Epidermal melanocyte (primary cell): ENCODE data around the gene LONP2.
"Not testable (repeated sequence)": the region's sequence is repeated elsewhere in the genome, so short reads cannot be mapped to it uniquely, and the experiment has no call there.

ENCODE experiments used
- DNase-seq: peaks from one replicate; pipeline ENCODE4 v3.0.0; 2011; ENCODE audit warnings: low spot score; ENCODE audit not compliant: insufficient read length

The LONP2 gene

DNA sequence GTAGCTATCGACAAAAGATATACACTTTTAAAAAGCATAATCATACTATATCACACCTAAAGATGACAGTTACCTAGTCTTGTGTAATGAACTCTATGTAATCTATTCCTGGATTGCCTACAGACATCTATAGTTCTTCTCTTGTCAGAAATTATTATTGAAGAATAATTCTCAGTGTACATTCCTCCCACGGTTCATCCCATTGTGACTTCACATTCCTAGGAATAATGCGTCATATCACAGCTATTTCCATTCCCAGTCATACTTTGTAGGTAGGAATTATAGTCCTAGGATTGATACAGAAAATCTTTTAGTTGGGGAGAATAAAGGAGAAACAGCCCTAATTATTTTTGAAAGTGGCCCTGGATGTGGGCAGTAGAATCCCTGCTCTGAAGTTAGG is 47.2 kb downstream of the LONP2 start:
- DNase-seq, result no peak

DNA sequence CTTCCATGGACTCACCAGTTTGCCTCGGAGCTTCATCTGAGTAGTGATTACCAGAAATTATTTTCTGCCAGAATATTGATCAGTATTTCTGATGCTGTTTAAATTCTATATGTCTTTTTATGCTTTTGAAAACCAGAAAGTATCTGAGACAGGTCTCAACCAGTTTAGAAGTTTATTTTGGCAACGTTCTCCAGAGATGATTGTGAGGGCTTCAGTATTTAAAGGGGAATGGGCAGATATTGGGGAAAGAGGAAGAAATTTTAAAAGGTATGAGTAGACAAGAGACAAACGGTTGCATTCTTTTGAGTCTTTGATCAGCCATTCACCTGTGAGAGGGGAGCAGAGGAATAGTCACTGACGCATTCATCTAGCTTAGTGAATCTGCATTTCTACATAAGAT is 47.7 kb downstream of the LONP2 start:
- DNase-seq, result no peak

DNA sequence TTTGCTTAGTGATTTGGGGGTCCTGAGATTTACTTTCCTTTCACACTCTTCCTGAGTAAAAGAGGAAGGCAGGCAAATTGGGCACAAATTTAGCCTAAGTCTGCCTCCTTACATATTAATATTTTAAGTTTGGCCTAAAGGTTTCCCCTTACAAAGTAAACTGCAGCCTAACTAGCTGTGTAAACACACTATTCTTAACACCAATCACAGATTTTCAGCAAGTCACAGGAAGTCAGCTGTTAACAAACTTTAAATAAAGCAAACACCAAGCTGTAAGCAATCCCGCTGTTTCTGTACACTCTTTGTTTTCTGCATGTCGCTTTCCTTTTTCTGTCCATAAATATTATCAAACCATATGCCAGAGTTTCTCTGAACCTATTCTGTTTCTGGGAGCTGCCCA is 48.4 kb downstream of the LONP2 start:
- DNase-seq, result no peak

DNA sequence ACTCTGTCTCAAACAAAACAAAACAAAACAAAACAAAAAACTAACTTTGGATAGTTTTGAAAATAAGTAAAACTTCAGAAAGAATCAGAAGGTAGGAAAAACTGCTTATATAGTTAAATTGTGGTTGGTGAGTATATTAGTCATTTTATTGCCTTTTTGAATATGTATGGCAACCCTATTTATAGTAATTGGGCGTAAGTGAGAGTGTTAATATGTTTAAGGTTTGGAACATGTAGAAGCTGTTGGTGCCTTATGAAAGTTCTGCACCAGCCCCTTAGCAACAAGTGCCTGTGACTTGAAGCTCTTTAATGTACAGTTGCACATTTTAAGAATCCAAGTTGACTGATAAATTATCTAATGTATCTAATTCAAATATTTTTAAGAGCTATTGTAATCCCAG is 50.6 kb downstream of the LONP2 start:
- no peak for DNase-seq

DNA sequence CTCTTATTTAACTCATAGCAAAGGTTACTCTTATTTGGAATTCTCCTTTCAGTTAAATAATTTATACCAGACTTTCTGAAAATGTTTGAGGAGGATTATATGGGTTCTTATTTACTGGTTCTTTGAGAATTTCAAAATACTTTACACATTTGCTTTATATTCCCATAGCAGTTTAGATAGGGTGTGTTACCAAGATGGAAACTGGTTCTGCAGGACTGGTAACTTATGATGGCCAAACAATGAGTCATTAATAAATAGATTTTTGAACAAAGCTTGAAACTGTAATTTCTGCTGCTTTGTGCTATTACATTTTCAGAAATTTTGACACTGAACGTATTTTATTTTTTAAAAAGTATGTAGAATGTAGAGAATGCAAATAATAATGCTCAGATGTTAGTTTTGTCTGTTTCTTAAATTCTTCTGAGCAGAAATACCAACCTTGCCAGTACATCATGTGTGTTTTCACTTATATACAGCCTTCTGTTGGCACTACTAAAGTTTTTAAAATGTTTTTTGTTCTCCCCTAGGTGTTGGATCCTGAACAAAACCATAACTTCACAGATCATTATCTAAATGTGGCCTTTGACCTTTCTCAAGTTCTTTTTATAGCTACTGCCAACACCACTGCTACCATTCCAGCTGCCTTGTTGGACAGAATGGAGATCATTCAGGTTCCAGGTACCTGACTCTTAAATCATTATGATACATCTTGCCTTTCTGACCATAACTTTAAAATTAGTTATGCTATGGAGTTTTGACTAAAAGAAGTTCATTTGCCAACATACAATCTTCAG is 51.6 kb downstream of the LONP2 start:
- no peak for DNase-seq

DNA sequence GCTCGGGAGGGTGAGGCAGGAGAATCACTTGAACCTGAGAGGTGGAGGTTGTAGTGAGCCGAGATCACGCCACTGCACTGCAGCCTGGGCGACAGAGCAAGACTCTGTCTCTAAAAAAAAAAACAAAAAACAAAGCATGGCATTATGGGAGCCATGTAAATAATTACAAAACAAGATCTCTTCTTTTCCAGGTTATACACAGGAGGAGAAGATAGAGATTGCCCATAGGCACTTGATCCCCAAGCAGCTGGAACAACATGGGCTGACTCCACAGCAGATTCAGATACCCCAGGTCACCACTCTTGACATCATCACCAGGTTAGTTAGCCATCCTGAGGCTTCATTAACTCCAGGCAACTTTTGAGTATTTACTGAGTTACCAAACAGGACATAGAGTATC is 55.4 kb downstream of the LONP2 start:
- DNase-seq, result no peak

DNA sequence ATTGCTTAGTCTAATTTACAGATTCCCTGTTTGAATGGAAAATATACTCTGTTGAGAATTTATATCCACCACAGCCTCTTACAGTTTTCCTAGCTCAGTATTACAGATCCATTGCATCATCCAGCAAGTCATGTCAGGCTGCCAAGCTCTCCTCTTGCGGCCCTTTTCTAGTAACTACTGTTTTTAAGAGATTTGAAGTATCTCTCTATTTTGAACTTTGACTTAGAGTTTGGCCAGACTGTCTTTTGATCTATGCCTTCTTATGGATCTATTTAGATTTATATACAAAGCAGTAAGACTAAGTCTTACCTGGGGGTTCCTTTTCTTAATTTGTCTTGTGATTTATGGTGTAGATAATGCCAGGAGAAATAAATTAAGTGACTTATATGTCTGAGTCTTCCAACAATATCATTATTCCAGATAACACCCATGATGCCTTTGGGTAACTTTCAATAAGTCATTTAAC is 56.3 kb downstream of the LONP2 start:
- no peak for DNase-seq

DNA sequence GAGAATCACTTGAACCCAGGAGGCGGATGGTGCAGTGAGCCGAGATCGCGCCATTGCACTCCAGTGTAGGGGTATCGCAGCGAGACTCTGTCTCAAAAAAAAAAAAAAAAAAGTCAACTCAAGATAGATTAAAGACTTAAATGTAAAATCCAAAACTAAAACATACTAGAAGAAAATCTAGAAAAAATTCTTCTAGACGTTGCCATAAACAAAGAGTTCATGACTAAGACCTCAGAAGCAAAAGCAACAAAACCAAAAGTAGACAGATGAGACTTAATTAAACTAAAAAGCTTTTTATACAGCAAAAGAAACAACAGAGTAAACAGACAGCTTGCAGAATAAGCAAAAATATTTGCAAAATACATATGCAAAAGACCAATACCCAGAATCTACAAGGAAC is 64.4 kb downstream of the LONP2 start:
- no peak for DNase-seq

DNA sequence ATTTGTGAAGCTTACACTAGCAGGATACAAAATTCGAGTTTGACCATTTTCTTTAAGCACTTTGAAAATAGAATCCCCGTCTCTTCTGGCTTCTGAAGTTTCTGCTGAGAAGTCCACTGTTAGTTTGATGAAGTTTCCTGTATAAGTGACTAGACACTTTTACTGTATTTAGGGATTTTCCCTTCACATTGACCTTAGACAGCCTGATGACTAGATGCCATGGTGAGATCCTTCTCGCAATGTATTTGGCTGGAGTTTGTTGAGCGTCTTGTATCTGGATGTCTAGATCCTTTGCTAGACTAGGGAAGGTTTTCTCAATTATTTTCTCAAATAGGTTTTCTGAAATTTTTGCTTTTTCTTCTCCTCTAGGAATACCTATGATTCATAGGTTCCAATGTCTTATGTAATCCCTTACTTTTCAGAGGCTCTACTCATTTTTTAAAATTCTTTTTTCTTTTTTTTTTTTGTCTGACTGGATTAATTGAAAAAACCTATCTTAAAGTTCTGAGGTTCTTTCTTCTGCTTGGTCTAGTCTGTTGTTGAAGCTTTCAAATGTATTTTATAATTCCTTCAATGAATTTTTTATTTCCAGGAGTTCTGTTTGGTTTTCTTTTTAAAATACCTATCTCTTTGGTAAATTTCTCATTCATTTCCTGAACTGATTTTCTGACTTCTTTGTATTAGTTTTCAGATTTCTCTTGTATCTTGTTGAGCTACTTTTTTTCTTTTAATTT is 67.0 kb downstream of the LONP2 start:
- no peak for DNase-seq

DNA sequence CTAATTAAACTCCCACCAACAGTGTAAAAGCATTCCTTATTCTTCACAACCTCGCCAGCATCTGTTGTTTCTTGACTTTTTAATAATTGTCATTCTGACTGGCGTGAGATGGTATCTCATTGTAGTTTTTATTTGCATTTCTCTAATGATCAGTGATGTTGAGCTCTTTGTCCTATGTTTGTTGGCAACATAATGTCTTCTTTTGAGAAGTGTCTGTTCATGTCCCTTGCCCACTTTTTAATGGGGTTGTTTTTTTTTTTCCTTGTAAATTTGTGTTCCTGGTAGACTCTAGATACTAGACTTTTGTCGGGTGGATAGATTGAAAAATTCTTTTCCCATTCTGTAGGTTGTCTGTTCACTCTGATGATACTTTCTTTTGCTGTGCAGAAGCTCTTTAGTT is 69.8 kb downstream of the LONP2 start:
- not testable (repeated sequence) for DNase-seq

DNA sequence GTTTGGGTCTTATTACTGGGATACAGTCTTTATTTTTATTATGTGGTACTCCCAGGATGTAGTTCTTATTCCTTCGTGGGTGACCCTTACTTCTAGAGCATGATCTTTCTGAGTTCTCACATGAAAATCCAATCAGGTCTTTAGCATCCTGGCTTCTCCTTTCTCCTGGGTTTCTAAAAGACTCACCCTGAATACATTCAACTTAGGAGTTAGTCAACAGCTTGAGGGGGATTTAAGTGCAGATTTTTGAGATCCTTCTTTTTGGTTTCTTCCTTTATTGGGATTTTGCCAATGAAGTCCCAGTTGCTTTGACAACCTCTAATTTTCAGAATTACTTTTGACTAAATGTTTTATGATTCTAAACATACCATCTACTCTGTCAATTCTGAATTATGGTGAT is 72.9 kb downstream of the LONP2 start:
- DNase-seq, result no peak

DNA sequence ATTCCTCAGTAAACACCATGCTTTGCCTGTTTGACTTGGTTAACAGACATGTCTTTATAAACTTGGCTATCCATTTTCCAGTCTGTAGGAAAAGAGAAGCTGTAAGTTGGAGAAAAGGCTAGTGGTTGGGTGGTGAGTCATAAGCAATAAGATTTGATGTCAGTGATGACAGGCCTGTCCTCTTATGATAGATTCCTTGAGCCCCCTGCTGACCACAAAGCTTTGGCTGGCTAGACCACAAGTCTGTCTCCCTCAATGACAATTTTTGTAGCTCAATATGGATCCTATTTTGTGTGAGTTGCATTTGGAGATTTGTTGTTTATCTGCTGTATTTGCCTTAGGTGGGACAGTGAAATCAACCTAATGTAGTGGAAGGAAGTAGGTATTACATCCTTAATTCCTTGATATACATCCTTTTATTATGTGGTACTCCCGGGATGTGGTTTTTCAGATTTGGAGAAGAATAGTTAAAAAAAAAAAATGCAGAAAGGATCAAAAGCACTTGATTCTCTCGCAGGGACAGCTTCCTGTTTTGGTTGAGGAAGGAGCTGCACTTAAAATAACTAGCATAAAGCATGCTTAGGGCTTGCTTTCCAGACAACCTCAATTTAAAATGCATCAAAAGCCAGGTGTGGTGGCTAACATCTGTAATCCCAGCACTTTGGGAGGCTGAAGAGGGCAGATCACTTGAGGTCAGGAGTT is 73.7 kb downstream of the LONP2 start:
- DNase-seq, result no peak

DNA sequence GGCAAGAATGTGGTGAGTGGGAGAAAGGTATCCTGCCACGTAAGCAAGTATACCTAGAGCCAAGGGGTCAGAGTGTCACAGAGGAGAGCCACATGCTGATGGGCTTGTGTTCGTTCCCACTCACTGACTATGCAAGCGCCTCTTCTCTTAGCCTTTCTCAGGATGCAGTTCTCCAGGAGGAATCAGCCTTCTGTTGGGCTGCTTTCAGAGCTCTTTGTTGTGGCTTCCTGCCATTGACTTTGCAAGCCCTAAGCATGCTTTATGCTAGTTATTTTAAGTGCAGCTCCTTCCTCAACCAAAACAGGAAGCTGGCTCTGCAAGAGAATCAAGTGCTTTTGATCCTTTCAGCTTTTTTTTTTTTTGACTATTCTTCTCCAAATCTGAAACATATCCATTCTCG is 74.5 kb downstream of the LONP2 start:
- no peak for DNase-seq

DNA sequence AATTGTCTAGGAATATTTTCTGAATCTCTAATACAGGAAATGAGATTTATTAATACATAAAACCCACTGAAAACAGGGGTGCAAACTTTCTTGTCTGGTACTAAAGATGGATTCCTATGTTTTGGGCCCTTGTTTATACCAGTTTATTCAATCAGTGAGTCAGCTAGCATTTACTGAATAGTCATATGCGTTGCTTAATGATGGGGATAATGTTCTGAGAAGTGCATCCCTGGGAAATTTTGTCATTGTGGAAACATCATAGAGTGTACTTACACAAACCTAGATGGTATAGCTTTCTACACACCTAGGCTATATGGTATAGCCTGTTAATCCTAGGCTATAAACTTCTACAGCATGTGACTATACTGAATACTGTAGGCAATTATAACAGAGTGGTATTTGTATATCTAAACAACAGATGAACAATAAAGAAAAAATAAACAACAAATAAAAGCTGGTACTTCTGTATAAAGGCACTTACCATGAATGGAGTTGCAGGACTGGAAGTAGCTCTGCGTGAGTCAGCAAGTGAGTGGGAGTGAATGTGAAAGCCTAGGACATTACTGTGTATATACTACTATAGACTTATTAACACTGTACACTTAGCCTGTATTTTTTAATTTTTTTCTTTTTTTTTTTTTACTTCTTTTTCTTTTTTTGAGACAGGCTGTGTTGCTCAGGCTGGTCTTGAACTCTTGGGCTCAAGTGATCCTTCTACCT is 77.4 kb downstream of the LONP2 start:
- no peak for DNase-seq

DNA sequence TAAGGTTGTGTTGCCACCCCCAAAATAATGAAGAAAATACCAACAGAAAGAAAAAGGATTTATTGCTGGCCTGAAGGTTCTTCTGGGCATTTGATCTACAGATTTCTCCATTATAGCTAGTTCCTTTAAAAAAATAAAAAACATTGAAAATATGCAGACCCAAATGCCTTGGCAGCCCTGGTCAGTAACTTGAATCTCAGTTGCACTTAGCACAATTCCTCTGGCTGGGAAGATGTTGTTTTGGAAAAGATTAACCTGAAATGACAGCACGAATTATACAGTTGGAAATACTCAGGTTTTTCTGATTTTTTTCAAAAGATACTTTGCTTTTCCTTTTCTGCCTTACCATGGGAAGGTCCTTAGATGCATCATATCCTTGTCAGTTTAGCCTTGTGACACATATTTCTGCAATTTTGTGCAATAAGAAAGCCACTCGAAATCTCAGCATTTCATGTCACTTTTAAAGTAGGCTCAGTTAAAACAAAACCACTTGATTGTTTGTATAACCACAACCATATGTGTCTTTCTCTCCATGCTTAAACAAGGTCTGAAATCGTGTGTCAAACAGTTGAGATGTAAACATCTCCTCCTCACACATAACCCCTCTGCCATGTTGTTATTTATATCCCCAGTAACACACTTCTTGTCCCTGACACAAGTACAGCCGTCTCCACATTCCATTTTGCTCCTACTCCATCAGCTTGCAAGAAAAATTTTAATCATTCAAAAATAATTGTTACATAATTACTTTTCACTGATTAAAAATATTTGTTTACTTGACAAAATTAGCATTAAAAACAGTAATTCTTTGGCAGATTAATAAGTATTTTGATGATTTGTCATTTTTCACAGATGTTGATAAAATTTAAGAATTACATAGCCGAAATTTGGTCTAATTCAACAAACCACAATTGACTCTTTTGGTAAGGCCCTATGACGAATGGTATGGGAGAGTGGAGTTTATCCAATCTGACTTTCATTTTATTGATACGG is 80.0 kb downstream of the LONP2 start:
- no peak for DNase-seq

DNA sequence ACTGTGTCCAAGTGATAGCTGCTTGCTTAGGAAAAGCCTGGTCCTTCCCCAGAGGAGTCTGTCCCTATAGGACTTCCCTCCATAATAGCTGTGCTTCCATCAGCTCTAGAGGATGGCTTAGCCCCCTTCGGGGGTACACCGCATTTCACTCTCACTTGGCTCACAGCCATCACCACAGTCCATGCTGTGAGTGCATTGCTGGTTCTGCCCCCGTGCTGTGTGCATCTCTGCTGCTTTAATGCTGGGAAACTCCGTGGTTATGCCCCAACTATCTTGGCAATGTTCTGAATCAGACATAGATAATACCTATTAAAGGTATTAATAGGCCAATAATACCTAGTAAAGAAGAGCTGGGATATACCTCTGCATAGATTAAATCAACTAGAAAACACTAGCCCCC is 82.8 kb downstream of the LONP2 start:
- DNase-seq, result no peak

DNA sequence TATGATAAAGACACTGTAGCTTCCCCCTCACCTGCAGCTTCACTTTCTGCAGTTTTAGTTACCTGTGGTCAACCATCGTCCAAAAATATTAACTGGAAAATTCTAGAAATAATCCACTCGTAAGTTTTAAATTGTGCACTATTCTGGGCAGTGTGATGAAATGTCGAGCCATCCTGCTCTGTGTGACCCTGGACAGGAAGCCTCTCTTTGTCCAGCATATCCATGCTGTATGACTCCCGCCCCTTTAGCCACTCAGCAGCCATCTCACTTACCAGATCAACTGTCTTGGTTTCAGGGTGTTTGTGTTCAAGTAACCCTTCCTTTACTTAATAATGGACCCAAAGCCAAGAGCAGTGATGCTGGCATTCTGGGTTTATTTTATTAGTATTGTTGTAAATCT is 85.0 kb downstream of the LONP2 start:
- no peak for DNase-seq

DNA sequence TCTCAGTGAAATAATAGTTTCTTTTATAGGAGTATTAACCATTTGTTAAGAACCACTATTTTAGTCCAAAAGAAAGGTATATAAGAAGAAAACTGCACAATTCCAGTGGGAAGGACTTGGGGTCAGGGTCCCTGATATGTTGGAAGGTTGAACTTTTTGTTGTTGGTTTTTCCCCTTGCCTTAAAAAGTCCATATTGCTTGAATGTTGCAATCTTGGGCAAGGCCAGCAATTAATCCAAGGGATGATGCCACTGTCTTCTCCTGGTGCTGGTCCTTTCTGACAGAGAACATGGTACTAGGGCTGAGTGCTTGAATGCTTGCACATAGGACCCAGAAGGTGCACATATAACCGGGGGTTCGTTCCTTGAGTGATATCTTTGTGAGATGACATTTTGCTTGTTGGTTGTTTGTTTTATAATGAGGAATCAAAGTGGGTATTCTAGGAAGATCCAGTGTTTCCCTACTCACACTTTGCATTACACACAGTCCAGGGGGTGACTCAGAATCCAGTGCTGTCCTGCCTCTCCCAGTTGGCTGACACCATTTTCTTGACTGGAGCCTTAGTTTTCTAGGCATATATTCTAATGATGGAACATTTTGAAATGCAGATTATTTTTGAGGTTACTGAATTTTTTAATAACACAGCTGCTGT is 86.2 kb downstream of the LONP2 start:
- DNase-seq, result no peak

DNA sequence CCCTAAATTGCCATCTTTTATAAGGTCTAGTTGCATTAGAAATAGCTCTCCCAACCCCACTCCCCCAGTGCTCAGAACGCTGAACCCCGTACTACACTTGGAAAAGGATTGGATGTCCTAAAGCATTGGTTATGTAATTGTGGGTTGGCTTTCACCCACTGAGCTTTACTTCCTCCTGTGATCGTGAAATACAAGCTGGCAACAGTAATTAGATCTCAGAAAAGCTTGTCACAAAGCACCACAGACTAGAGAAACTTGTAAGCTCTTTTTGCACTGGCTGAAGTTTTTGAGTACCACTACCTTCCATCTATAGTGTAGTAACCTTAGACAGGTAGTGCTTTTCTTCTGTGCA is 86.7 kb downstream of the LONP2 start:
- no peak for DNase-seq

DNA sequence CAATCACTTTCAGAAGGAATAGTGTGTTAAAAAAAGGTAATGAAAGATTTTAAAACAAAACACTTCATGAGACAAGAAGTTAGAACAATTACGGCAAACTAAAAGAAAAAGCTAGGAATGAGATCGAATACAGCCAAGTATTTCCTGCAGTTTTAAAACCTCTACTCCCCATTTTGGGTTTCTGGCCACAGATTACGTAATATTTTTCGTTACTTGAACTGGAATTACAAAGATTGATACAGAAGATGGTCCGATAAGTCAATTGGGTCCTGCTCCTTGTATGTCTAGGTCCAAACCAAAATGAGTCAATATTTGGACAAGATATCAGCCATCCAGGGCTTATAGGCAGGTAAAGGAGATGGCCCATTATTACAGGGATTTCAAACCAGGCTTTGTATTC is 88.9 kb downstream of the LONP2 start:
- DNase-seq, result no peak
